Jurkat, Clone E6-1 (cell line): ENCODE results near the gene POLL.

Source experiments
- DNase-seq: peaks from one replicate; pipeline ENCODE4 v3.0.0-alpha.2; 2011; ENCODE audit warnings: low read depth, low spot score
- H3K4me3 ChIP-seq: 2 replicates; pipeline ENCODE4 v1.5.1; 2011; ENCODE audit warnings: mild to moderate bottlenecking, low read length, control low read depth, moderate library complexity

The POLL gene

DNA sequence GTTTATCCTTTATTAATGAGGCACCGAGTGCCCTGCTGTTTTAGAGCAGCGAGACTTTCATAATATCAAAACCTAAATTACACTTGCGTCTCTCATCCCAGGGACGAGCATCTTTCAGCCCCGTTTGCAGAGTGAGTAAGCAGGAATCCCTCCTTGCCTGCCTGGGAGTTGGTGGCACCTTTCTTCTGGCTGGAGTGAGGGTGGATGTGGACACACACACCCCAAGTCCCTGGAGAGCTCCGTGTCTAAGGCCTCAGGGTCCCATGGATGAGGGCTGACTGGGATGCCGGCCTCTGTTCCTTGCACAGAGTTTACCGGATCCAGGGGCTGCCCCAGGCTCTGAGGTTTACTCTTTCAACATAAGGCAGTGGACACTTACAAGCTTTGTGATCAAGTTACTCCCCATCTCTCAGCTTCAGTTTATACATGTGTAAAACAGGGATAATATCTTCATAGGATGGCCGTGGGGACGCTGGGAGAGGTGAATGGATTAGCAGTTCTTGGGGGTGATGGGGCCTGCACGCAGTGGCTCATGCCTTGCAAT, 24.5 kb downstream of the POLL start:
- H3K4me3 ChIP-seq, result no peak overlapping the region
- no peak for DNase-seq

DNA sequence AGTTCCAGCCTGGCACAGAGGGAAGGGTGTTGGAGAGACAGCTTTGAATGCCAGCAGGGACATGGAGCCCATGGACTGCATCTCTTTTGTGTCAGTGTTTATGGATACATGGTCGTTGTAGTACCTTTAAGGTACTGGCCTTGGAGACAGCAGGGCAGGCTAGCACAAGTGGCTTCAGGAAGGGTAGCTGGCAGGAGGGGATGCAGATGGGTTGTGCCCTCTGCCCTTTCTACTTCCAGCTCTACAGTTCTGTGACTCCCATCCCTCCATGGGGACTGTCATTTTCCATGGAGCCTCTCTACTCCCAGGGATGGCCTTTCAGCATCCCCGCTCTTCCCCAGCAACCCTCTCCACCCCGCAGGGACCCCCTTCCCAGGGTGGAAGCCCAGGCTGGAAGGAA, 25.1 kb downstream of the POLL start:
- no peak overlapping the region for H3K4me3 ChIP-seq
- DNase-seq, result no peak

DNA sequence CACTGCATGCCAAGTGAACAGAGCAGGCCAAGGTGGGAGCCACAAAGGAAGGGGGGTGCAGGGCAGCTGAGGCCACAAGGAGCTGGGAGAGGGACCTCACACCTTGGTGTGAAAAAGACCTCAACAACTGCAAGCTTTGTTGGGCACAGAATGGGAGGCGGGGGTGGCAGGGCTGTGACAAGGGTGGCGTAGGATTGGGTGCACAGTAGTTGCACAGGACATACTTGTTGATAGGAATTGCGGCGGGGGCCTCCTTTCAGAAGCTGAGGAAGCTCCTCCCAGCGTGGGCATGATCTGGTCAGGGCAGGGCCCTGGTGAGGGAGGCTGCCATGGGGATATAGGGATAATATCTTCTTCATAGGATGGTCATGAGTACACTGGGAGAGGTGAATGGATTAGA, 25.8 kb downstream of the POLL start:
- DNase-seq, result no peak
- H3K4me3 ChIP-seq, result no peak overlapping the region

DNA sequence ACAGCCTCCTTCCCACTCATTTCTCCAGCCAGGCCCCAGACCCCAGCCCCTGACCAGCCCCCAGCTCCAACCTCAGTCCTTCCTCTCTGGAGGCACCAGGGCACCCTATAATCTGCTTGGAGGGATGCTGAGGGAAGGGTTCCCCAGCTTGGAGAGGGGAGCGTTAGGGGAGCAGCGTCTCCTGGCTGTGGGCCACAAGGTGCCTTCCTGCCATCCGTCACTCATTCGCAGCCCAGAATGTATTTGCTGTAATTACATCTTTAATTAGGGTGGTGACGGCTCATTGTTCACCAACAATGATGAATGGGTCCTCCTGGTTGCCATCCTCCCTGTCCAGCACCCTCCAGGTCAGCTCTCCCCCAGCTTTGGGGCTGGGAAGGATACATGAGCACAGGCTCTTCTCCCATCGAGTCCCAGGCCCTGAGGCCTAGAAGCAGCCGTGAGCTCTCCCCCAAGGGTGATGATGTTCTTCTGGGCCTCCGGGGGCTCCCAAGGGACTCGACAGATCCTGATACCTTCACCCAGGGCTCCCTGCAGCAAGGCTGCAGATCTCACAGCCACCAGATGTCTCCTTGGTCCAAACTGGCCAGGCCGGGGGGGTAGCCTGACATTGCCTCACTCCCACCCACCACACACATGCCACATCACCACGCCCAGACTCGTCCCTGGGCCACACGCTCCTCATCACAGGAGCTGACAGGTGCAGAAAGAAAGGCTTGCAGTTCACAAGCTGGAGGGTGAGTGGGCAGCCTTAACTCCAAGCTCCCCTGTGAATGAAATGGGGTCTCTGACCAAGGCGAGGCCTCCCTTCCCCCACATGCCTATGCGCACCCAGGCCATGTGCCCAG, 26.8 kb downstream of the POLL start:
- H3K4me3 ChIP-seq, result no peak overlapping the region
- DNase-seq, result no peak

DNA sequence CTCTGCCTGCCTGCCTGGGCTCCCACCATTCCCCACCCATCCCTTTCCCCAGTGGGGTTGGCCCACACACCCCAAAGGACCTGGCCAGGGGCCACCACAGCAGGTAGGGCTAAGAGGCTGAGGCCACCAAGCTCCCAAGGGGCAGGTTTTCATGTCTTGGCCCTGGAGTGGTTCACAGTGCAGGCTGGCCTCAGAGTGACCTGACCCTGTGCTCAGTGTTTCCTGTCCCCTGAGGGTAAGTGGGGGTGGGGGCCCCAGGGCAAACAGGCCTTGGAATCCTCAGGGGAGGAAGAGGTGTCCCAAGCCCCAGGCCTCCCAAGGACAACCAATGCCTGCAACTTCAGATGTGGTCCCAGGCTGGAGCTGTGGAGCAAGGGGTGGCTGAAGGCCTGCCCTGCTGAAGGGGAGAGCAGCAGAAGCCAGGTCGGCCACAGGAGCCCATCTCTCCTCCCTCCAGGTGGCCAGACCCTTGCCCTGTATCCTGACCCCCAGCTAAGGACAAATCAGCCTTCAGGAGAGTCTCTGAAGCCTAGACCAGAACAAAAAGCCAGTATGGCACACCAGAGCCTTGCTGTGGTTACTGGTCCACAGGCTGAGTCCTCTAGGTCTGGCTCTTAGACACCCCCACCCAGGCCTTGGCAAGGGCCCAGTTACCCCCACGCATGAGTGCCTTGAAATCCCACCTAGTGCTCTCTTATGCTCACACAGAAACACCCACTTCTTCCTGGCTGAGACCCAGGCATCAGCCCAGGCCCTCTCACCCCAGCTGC, 27.6 kb downstream of the POLL start:
- H3K4me3 ChIP-seq, result no peak overlapping the region
- no peak for DNase-seq

DNA sequence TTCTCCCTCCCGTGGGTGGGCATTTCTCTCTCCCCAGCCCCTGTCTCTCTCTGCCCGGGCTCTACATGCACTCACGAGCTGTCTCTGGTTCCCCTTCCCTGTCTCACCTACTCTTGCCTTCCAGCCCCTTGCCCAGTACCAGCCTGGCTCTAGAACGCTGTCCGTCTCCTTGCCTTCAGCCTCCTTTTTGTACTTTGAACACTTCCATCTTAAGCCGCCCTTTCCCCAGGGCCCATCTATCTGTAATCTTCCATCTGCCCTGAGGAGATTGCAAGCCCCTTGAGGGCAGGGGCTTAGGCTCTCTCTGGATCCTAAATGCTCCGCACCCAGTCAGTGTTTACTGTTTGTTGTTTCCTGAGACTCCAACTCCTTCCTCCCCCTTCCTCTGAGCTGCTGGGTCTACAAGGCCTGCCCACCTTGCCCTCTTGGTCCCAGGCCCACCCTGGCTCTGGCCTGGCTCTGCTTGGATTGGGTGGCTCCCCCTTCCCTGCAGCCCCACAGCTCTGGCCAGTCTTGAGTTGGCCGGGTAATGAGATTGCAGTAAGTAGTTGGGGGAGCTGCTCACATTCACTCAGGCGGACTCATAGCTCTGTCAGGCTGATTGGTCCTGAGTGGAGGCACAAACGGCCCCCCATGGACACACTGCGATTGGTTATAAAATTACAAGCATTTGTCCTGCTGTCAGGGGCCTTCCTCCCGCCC, 28.3 kb downstream of the POLL start:
- H3K4me3 ChIP-seq, result no peak overlapping the region
- no peak for DNase-seq

GRCh38 chr10:101558671-101559595, 29.1 kb downstream of the POLL start:
- no peak overlapping the region for H3K4me3 ChIP-seq

DNA sequence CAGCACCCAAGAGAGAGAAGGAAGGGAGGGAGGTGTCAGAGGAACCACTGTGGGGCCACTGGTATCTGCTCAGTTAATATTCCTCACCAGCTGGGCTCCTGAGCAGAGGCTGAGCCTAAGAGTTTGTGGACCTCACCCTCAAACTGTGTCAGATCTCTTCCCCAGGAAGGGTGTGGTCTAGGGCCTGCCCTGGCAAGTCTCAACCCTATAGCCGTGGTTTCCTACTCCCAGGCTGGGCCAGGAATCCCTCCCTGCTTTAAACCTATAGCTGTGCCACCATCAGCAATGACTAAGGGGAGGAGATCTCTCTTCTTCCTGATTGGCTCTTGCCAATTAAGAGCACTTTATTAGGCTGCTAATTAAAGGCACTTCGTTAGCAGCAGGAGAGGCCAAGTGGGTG, 29.9 kb downstream of the POLL start:
- peak; percentile 16 for DNase-seq
- no peak overlapping the region for H3K4me3 ChIP-seq

More at GRCh38 chr10:101558671-101559595, 29.1 kb downstream of the POLL start:
- no peak for DNase-seq

- no peak for DNase-seq
- no peak overlapping the region for H3K4me3 ChIP-seq
Observed at GRCh38 chr10:101557541-101557940, 30.5 kb downstream of the POLL start.

GRCh38 chr10:101552442-101552841, 35.6 kb downstream of the POLL start:
- no peak for DNase-seq

DNA sequence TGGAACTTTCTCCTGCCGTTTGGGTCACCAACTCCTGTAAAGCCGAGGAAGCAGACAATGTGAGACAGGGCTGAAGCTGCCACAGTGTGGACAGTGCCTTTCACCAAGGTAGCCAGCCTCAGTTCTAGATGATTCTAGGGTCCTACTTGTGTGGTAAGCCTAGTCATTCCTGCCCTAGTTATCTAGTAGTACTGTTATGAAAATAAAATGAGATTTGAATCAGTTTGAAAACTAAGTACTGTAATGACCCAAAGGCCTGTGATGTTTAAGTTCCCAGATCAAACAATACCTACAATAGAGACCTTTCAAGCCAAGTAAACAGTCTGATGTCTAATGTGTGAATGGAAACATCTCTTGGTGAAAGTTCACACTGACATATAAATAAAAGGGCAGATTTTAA, 37.1 kb downstream of the POLL start:
- no peak overlapping the region for H3K4me3 ChIP-seq
- DNase-seq, result no peak

More at GRCh38 chr10:101552442-101552841, 35.6 kb downstream of the POLL start:
- H3K4me3 ChIP-seq, result no peak overlapping the region

DNA sequence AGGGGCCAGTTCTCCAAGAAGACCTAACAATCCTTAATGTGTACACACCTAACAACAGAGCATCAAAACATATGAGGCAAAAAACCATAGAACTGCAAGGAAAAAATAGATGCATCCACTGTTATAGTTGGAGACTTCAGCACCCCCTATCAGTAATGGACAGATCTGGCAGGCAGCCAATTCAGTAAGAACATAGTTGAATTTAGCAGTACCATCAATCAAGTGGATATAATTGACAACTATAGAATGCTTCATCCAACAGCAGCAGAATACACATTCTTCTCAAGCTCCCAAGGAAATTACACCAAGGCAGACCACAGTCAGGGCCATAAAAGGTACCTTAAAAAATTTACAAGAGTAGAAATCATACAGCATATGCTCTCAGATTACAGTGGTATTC, 42.2 kb downstream of the POLL start:
- no peak for DNase-seq
- H3K4me3 ChIP-seq, result no peak overlapping the region

GRCh38 chr10:101538446-101538845, 49.6 kb downstream of the POLL start:
- no peak for DNase-seq
- no peak overlapping the region for H3K4me3 ChIP-seq

DNA sequence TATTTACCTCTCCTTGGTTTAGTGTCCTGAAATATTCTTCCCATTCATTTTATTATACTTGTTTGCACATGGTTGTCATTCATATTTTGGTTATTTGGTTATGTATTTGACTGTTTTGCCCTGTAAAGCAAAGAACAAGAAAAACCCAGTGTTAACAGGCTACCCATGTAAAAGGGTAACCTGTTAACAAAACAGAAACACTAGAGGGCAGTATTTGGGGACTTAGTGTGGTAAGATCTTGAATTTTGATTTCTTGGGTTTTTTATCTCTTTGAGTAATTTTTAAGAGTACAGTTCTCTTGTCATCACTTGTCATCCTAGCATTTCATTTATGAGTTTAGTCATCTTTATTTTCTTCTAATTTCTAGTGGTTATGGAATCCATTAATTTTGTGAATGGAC, 51.3 kb downstream of the POLL start:
- DNase-seq, result peak; percentile 34
- H3K4me3 ChIP-seq, result no peak overlapping the region

DNA sequence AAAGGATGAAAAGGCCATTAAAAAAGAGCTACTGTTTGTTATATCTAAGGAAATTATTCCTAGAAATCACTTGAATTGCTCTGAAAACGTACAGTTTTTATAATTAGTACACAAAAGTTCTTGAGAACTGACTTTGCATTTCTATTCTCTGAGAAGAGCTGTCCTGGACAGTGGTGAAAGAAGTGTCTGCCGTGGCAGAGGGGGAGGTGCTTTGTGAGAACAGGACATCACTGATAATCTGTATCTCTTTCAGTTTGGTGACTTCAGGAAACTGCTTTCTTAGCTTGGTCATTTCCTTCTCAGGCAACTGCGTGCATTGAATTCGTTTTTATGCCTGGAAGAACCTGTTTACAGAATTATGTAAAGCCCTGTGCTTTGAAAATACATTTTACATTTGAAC, 52.1 kb downstream of the POLL start:
- DNase-seq, result no peak
- no peak overlapping the region for H3K4me3 ChIP-seq

- DNase-seq, result no peak
Observed at GRCh38 chr10:101529725-101530553, 58.1 kb downstream of the POLL start.

DNA sequence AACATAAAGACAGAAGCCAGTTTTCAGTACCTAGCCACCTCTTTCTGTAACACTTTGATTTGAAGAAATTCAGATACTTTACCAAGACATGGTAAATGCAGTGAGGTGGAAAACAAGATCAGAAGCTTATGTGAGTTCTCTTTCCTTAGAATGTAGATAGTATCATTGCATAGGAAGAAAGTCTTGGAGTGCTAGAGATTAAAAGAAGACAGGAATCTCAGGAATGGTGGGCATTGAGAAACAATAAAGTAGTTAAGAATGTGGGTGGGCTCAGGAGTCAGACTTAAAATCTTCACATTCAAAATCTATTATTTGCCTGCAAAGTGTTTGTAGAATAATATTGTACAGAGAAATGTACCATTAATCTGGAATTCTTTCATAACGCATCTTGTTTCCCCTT, 58.9 kb downstream of the POLL start:
- H3K4me3 ChIP-seq, result no peak overlapping the region
- no peak for DNase-seq

More at GRCh38 chr10:101529725-101530553, 58.1 kb downstream of the POLL start:
- H3K4me3 ChIP-seq, result no peak overlapping the region
